ENCODE data around the gene STPG2.
A peak's percentile ranks its signal among the peaks of the same experiment; 100 is the strongest.

- TF ChIP-seq REST (IDR thresholded peaks at IDR 0.05; ENCODE audit: insufficient read depth in 1 of 2, low read depth in 2 of 2, low read length in 1 of 2) (no peak), CTCF (IDR thresholded peaks at IDR 0.05) (peak; percentile 10; the same call in 1 of the 2 replicates), POLR2AphosphoS5 (IDR thresholded peaks at IDR 0.05; ENCODE audit: low read depth, low read length) (no peak)
Observed at GRCh38 chr4:98151145-98151924, 8.1 kb upstream of the STPG2 start.

Data from Panc1 (cell line).